ENCODE data around the gene MYO18B. TPM values are rescaled to one million over a fixed set of nuclear protein-coding genes. Genes with fewer than 3 reads are reported as not detected.

The MYO18B gene
- total RNA-seq, 1 experiment from 2014 or later = 0.05 TPM

DNA sequence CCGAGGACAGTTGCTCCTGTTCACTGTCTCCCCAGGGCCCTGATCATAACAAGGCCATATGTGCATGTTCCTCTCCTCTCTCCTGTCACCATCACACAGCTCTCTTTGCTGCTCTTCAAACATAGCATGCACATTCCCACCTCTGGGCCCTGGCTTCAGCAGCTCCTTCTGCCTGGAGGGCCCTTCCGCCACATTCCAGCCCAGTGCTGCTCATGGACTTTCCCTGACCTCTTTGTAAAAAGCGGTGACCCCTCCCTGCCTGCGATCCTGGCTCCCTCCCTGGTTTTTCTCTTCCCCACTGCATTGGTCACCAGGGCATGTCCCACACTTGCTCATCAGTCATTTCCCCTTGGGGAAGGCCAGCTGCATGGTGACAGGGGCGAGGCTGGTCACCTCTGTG is 98.2 kb downstream of the MYO18B start:
- no peak for ATAC-seq
- BruUV-seq (replicated peaks) = no TSS peak
- Histone ChIP-seq H3K9ac (ENCODE audit: low read length) (no peak overlapping the region), H3K36me3 (ENCODE audit: control insufficient read depth in 1 of 2, insufficient read depth in 2 of 2, low read length in 2 of 2) (no peaks in the 10 kb centered on the region), H3K9me3 (ENCODE audit: control insufficient read depth in 1 of 2, insufficient read depth in 1 of 2, low read depth in 1 of 2, low read length in 2 of 2) (no peaks in the 10 kb centered on the region), H4K20me1 (ENCODE audit: insufficient read depth) (no peaks in the 10 kb centered on the region), H3K4me2 (ENCODE audit: low read length) (no peak overlapping the region), H3K27ac (ENCODE audit: low read depth, low read length) (no peak overlapping the region), H3K4me3 (replicated peaks in 1 of 2; ENCODE audit: low read depth in 1 of 2, low read length in 2 of 2) (no peak overlapping the region), H2AFZ (ENCODE audit: low read depth, low read length, poor library complexity, severe bottlenecking) (no peak overlapping the region), H3K79me2 (ENCODE audit: insufficient read depth, low read length) (no peaks in the 10 kb centered on the region), H3K4me1 (ENCODE audit: control insufficient read depth in 1 of 2, insufficient read depth in 2 of 2, low read length in 2 of 2) (no peaks in the 10 kb centered on the region), H3K27me3 (ENCODE audit: insufficient read depth, low read length) (peaks cover 10% of the 10 kb centered on the region), H3K9me2 (ENCODE audit: insufficient read depth) (no peaks in the 10 kb centered on the region)
- no peak for TF ChIP-seq SRF (IDR thresholded peaks at IDR 0.05; ENCODE audit: low read depth)
- no peak for TF ChIP-seq POLR2AphosphoS5 (IDR thresholded peaks at IDR 0.05; ENCODE audit: low read depth, low read length)
- TF ChIP-seq ZFX (IDR thresholded peaks at IDR 0.05) = no peak
- no peak for TF ChIP-seq EGR1 (IDR thresholded peaks at IDR 0.05; ENCODE audit: low read depth)
- no peak for TF ChIP-seq CEBPB (IDR thresholded peaks at IDR 0.05; ENCODE audit: low read depth)
- TF ChIP-seq CBX3 (IDR thresholded peaks at IDR 0.05; ENCODE audit: low read depth) = no peak
- no peak for TF ChIP-seq SIN3A (IDR thresholded peaks at IDR 0.05; ENCODE audit: low read depth)
- no peak for TF ChIP-seq TCF7L2 (IDR thresholded peaks at IDR 0.05; ENCODE audit: borderline replicate concordance, extremely low read depth, insufficient read depth, insufficient read length)
- no peak for TF ChIP-seq YY1 (IDR thresholded peaks at IDR 0.05; ENCODE audit: extremely low read depth, insufficient replicate concordance, low read depth, low read length)
- TF ChIP-seq, protein P1, sequence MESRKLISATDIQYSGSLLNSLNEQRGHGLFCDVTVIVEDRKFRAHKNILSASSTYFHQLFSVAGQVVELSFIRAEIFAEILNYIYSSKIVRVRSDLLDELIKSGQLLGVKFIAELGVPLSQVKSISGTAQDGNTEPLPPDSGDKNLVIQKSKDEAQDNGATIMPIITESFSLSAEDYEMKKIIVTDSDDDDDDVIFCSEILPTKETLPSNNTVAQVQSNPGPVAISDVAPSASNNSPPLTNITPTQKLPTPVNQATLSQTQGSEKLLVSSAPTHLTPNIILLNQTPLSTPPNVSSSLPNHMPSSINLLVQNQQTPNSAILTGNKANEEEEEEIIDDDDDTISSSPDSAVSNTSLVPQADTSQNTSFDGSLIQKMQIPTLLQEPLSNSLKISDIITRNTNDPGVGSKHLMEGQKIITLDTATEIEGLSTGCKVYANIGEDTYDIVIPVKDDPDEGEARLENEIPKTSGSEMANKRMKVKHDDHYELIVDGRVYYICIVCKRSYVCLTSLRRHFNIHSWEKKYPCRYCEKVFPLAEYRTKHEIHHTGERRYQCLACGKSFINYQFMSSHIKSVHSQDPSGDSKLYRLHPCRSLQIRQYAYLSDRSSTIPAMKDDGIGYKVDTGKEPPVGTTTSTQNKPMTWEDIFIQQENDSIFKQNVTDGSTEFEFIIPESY (IDR thresholded peaks at IDR 0.05; ENCODE audit: extremely low read depth, insufficient replicate concordance, low read length) = no peak
- TF ChIP-seq ZNF274 (IDR thresholded peaks at IDR 0.05; ENCODE audit: low read depth, low read length) = no peak
- no peak for TF ChIP-seq SP1 (IDR thresholded peaks at IDR 0.05; ENCODE audit: low read depth)
- no peak for TF ChIP-seq POLR2A (IDR thresholded peaks at IDR 0.05; ENCODE audit: borderline replicate concordance, extremely low read depth, insufficient read depth, insufficient read length)
- TF ChIP-seq, protein P2, sequence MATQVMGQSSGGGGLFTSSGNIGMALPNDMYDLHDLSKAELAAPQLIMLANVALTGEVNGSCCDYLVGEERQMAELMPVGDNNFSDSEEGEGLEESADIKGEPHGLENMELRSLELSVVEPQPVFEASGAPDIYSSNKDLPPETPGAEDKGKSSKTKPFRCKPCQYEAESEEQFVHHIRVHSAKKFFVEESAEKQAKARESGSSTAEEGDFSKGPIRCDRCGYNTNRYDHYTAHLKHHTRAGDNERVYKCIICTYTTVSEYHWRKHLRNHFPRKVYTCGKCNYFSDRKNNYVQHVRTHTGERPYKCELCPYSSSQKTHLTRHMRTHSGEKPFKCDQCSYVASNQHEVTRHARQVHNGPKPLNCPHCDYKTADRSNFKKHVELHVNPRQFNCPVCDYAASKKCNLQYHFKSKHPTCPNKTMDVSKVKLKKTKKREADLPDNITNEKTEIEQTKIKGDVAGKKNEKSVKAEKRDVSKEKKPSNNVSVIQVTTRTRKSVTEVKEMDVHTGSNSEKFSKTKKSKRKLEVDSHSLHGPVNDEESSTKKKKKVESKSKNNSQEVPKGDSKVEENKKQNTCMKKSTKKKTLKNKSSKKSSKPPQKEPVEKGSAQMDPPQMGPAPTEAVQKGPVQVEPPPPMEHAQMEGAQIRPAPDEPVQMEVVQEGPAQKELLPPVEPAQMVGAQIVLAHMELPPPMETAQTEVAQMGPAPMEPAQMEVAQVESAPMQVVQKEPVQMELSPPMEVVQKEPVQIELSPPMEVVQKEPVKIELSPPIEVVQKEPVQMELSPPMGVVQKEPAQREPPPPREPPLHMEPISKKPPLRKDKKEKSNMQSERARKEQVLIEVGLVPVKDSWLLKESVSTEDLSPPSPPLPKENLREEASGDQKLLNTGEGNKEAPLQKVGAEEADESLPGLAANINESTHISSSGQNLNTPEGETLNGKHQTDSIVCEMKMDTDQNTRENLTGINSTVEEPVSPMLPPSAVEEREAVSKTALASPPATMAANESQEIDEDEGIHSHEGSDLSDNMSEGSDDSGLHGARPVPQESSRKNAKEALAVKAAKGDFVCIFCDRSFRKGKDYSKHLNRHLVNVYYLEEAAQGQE (IDR thresholded peaks at IDR 0.05; ENCODE audit: low read depth) = no peak
- TF ChIP-seq JUND (IDR thresholded peaks at IDR 0.05) = no peak
- RAD21 ChIA-PET (ENCODE audit: low non-redundant PET in 1 of 2, low total read pairs in 2 of 2, uncharacterized antibody in 2 of 2, unreplicated experiment in 2 of 2) = no interaction called here
- no peak for DNase-seq (ENCODE audit: low read depth, low spot score)
- POLR2A ChIA-PET = no interaction called here
- intact Hi-C loops (cut with micrococcal nuclease) = no loop called here
- CTCF ChIA-PET = no interaction called here
